ENCODE data around the gene ARFIP1.

GRCh38 chr4:152773339-152773738 is 6.4 kb upstream of the ARFIP1 start:
- TF ChIP-seq POLR2AphosphoS5 (IDR thresholded peaks at IDR 0.05) (no peak), POLR2A (IDR thresholded peaks at IDR 0.05) (no peak), CTCF (IDR thresholded peaks at IDR 0.05) (no peak), EP300 (IDR thresholded peaks at IDR 0.05) (no peak)
